Measurements from ENCODE around the gene SALL4.
A peak's percentile ranks its signal among the peaks of the same experiment; 100 is the strongest.
"Not testable (repeated sequence)": the region's sequence is repeated elsewhere in the genome, so short reads cannot be mapped to it uniquely, and the experiment has no call there.

SALL4 gene

GRCh38 chr20:51788822-51789221, 13.5 kb downstream of the SALL4 start:
- Histone ChIP-seq H3K4me1 (ENCODE audit: control insufficient read depth, insufficient read depth, low read length) (no peaks in the 10 kb centered on the region), H3K27ac (ENCODE audit: low read length) (no peak overlapping the region), H3K4me3 (ENCODE audit: low read length in 2 of 2) (no peak overlapping the region), H3K9me3 (ENCODE audit: control insufficient read depth in 2 of 2, low read length in 2 of 2) (no peaks in the 10 kb centered on the region), H3K36me3 (ENCODE audit: control insufficient read depth in 2 of 2, insufficient read depth in 2 of 2, low read length in 2 of 2) (no peaks in the 10 kb centered on the region), H3K27me3 (ENCODE audit: control insufficient read depth in 1 of 2, insufficient read depth in 2 of 2, low read length in 2 of 2) (no peaks in the 10 kb centered on the region), H3K9ac (ENCODE audit: low read length in 2 of 2) (no peak overlapping the region)

- no peak overlapping the region for H3K27ac ChIP-seq (ENCODE audit: low read length)
- H3K27me3 ChIP-seq (ENCODE audit: control insufficient read depth in 1 of 2, insufficient read depth in 2 of 2, low read length in 2 of 2): no peaks in the 10 kb centered on the region
- H3K4me1 ChIP-seq (ENCODE audit: control insufficient read depth, insufficient read depth, low read length): no peaks in the 10 kb centered on the region
- no peak overlapping the region for H3K4me3 ChIP-seq (ENCODE audit: low read length in 2 of 2)
- H3K9me3 ChIP-seq (ENCODE audit: control insufficient read depth in 2 of 2, low read length in 2 of 2): peaks cover 0 to 5% of the 10 kb centered on the region in 2 donors
- H3K9ac ChIP-seq (ENCODE audit: low read length in 2 of 2): no peak overlapping the region
- H3K36me3 ChIP-seq (ENCODE audit: control insufficient read depth in 2 of 2, insufficient read depth in 2 of 2, low read length in 2 of 2): no peaks in the 10 kb centered on the region
Observed at GRCh38 chr20:51784299-51784698, 18.0 kb downstream of the SALL4 start.

GRCh38 chr20:51778229-51778759, 24.0 kb downstream of the SALL4 start:
- H3K9ac ChIP-seq (ENCODE audit: low read length in 2 of 2); H3K4me3 ChIP-seq (ENCODE audit: low read length in 2 of 2); H3K9me3 ChIP-seq (ENCODE audit: control insufficient read depth in 2 of 2, low read length in 2 of 2); H3K27me3 ChIP-seq (ENCODE audit: control insufficient read depth in 1 of 2, insufficient read depth in 2 of 2, low read length in 2 of 2); H3K4me1 ChIP-seq (ENCODE audit: control insufficient read depth, insufficient read depth, low read length); H3K36me3 ChIP-seq (ENCODE audit: control insufficient read depth in 2 of 2, insufficient read depth in 2 of 2, low read length in 2 of 2); H3K27ac ChIP-seq (ENCODE audit: low read length): not testable (repeated sequence)

- Histone ChIP-seq H3K4me3 (ENCODE audit: low read length in 2 of 2) (no peak overlapping the region), H3K36me3 (ENCODE audit: control insufficient read depth in 2 of 2, insufficient read depth in 2 of 2, low read length in 2 of 2) (no peaks in the 10 kb centered on the region), H3K27me3 (ENCODE audit: control insufficient read depth in 1 of 2, insufficient read depth in 2 of 2, low read length in 2 of 2) (no peaks in the 10 kb centered on the region), H3K27ac (ENCODE audit: low read length) (no peak overlapping the region), H3K4me1 (ENCODE audit: control insufficient read depth, insufficient read depth, low read length) (no peaks in the 10 kb centered on the region), H3K9ac (ENCODE audit: low read length in 2 of 2) (no peak overlapping the region), H3K9me3 (ENCODE audit: control insufficient read depth in 2 of 2, low read length in 2 of 2) (peaks cover 0 to 9% of the 10 kb centered on the region in 2 donors)
Observed at GRCh38 chr20:51775241-51775640, 27.1 kb downstream of the SALL4 start.

GRCh38 chr20:51772236-51772635, 30.1 kb downstream of the SALL4 start:
- Histone ChIP-seq H3K27ac (ENCODE audit: low read length) (no peak overlapping the region), H3K36me3 (ENCODE audit: control insufficient read depth in 2 of 2, insufficient read depth in 2 of 2, low read length in 2 of 2) (no peaks in the 10 kb centered on the region), H3K4me3 (ENCODE audit: low read length in 2 of 2) (no peak overlapping the region)

GRCh38 chr20:51769976-51770615, 32.2 kb downstream of the SALL4 start:
- H3K27me3 ChIP-seq (ENCODE audit: control insufficient read depth in 1 of 2, insufficient read depth in 2 of 2, low read length in 2 of 2): no peaks in the 10 kb centered on the region

More at GRCh38 chr20:51772236-51772635, 30.1 kb downstream of the SALL4 start:
- Histone ChIP-seq H3K9ac (ENCODE audit: low read length in 2 of 2) (no peak overlapping the region), H3K4me1 (ENCODE audit: control insufficient read depth, insufficient read depth, low read length) (peaks cover 10% of the 10 kb centered on the region), H3K27me3 (ENCODE audit: control insufficient read depth in 1 of 2, insufficient read depth in 2 of 2, low read length in 2 of 2) (no peaks in the 10 kb centered on the region), H3K9me3 (ENCODE audit: control insufficient read depth in 2 of 2, low read length in 2 of 2) (no peaks in the 10 kb centered on the region)

GRCh38 chr20:51768759-51769517, 33.4 kb downstream of the SALL4 start:
- Histone ChIP-seq H3K27me3 (ENCODE audit: control insufficient read depth in 1 of 2, insufficient read depth in 2 of 2, low read length in 2 of 2) (no peaks in the 10 kb centered on the region), H3K27ac (ENCODE audit: low read length) (no peak overlapping the region), H3K36me3 (ENCODE audit: control insufficient read depth in 2 of 2, insufficient read depth in 2 of 2, low read length in 2 of 2) (no peaks in the 10 kb centered on the region), H3K9ac (ENCODE audit: low read length in 2 of 2) (no peak overlapping the region), H3K4me1 (ENCODE audit: control insufficient read depth, insufficient read depth, low read length) (peaks cover 12% of the 10 kb centered on the region), H3K9me3 (ENCODE audit: control insufficient read depth in 2 of 2, low read length in 2 of 2) (no peaks in the 10 kb centered on the region), H3K4me3 (ENCODE audit: low read length in 2 of 2) (peak overlapping the region; percentile 69 to 70)

More at GRCh38 chr20:51769976-51770615, 32.2 kb downstream of the SALL4 start:
- H3K4me3 ChIP-seq (ENCODE audit: low read length in 2 of 2): no peak overlapping the region
- H3K9ac ChIP-seq (ENCODE audit: low read length in 2 of 2): no peak overlapping the region
- H3K9me3 ChIP-seq (ENCODE audit: control insufficient read depth in 2 of 2, low read length in 2 of 2): no peaks in the 10 kb centered on the region
- H3K27ac ChIP-seq (ENCODE audit: low read length): no peak overlapping the region
- peaks cover 12% of the 10 kb centered on the region for H3K4me1 ChIP-seq (ENCODE audit: control insufficient read depth, insufficient read depth, low read length)
- H3K36me3 ChIP-seq (ENCODE audit: control insufficient read depth in 2 of 2, insufficient read depth in 2 of 2, low read length in 2 of 2): no peaks in the 10 kb centered on the region

- peak within 1 kb of the TSS; percentile 18 for H3K27ac ChIP-seq (ENCODE audit: low read length)
Observed at GRCh38 chr20:51767867-51768758, 34.2 kb downstream of the SALL4 start, which contains the start of gene ATP9A. ATP9A (minus strand) TSS chr20:51768390; CDS start chr20:51768369, 21 bp downstream.

GRCh38 chr20:51766994-51767866, 35.1 kb downstream of the SALL4 start:
- no peaks in the 10 kb centered on the region for H3K36me3 ChIP-seq (ENCODE audit: control insufficient read depth in 2 of 2, insufficient read depth in 2 of 2, low read length in 2 of 2)
- H3K27ac ChIP-seq (ENCODE audit: low read length): peak overlapping the region; percentile 18
- H3K27me3 ChIP-seq (ENCODE audit: control insufficient read depth in 1 of 2, insufficient read depth in 2 of 2, low read length in 2 of 2): no peaks in the 10 kb centered on the region
- peak overlapping the region; percentile 79 to 82 for H3K9ac ChIP-seq (ENCODE audit: low read length in 2 of 2)
- H3K4me3 ChIP-seq (ENCODE audit: low read length in 2 of 2): peak overlapping the region; percentile 87 to 92
- peaks cover 12% of the 10 kb centered on the region for H3K4me1 ChIP-seq (ENCODE audit: control insufficient read depth, insufficient read depth, low read length)
- no peaks in the 10 kb centered on the region for H3K9me3 ChIP-seq (ENCODE audit: control insufficient read depth in 2 of 2, low read length in 2 of 2)

More at GRCh38 chr20:51767867-51768758, 34.2 kb downstream of the SALL4 start, which contains the start of gene ATP9A:
- Histone ChIP-seq H3K4me1 (ENCODE audit: control insufficient read depth, insufficient read depth, low read length) (peaks cover 12% of the 10 kb centered on the region), H3K9me3 (ENCODE audit: control insufficient read depth in 2 of 2, low read length in 2 of 2) (no peaks in the 10 kb centered on the region), H3K27me3 (ENCODE audit: control insufficient read depth in 1 of 2, insufficient read depth in 2 of 2, low read length in 2 of 2) (no peaks in the 10 kb centered on the region), H3K9ac (ENCODE audit: low read length in 2 of 2) (peak within 1 kb of the TSS; percentile 79 to 82), H3K4me3 (ENCODE audit: low read length in 2 of 2) (peak within 1 kb of the TSS; percentile 87 to 92), H3K36me3 (ENCODE audit: control insufficient read depth in 2 of 2, insufficient read depth in 2 of 2, low read length in 2 of 2) (no peaks in the 10 kb centered on the region)

All from stomach smooth muscle (tissue), 2 donors.